Measurements from ENCODE around the gene IER5. TPM values are rescaled to one million over a fixed set of nuclear protein-coding genes. Genes with fewer than 3 reads are reported as not detected.

Gene IER5
- total and polyA plus RNA-seq, 9 of the 15 experiments (the other 6 are each of a cell fraction or from before 2014, with no cell fraction given): 2.4 to 32.1 (median 12.0) TPM

GRCh38 chr1:181135815-181136737, 47.6 kb downstream of the IER5 start (continued):
- no peak for TF ChIP-seq VEZF1 (CRISPR knock-in tag; IDR thresholded peaks at IDR 0.05)
- TF ChIP-seq ZNF316 (IDR thresholded peaks at IDR 0.05): no peak
- 0 out of 2 replicates have a peak, but pooled peaks have one; percentile 42 for TF ChIP-seq ZNF175 (CRISPR knock-in tag; IDR thresholded peaks at IDR 0.05; ENCODE audit: low read depth)
- TF ChIP-seq E2F5 (CRISPR knock-in tag; IDR thresholded peaks at IDR 0.05): no peak
- TF ChIP-seq POU5F1 (IDR thresholded peaks at IDR 0.05; ENCODE audit: borderline replicate concordance, low read depth, low read length, partially characterized antibody): no peak
- 0 out of 4 replicates have a peak, but pooled peaks of 1 of the 2 experiments have one; percentile 28 for TF ChIP-seq HDAC1 (IDR thresholded peaks at IDR 0.05)
- TF ChIP-seq, protein P1, sequence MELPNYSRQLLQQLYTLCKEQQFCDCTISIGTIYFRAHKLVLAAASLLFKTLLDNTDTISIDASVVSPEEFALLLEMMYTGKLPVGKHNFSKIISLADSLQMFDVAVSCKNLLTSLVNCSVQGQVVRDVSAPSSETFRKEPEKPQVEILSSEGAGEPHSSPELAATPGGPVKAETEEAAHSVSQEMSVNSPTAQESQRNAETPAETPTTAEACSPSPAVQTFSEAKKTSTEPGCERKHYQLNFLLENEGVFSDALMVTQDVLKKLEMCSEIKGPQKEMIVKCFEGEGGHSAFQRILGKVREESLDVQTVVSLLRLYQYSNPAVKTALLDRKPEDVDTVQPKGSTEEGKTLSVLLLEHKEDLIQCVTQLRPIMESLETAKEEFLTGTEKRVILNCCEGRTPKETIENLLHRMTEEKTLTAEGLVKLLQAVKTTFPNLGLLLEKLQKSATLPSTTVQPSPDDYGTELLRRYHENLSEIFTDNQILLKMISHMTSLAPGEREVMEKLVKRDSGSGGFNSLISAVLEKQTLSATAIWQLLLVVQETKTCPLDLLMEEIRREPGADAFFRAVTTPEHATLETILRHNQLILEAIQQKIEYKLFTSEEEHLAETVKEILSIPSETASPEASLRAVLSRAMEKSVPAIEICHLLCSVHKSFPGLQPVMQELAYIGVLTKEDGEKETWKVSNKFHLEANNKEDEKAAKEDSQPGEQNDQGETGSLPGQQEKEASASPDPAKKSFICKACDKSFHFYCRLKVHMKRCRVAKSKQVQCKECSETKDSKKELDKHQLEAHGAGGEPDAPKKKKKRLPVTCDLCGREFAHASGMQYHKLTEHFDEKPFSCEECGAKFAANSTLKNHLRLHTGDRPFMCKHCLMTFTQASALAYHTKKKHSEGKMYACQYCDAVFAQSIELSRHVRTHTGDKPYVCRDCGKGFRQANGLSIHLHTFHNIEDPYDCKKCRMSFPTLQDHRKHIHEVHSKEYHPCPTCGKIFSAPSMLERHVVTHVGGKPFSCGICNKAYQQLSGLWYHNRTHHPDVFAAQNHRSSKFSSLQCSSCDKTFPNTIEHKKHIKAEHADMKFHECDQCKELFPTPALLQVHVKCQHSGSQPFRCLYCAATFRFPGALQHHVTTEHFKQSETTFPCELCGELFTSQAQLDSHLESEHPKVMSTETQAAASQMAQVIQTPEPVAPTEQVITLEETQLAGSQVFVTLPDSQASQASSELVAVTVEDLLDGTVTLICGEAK (IDR thresholded peaks at IDR 0.05): no peak
- TF ChIP-seq, protein P1 (CRISPR knock-in tag; IDR thresholded peaks at IDR 0.05): 0 out of 2 replicates have a peak, but pooled peaks have one; percentile 38
- TF ChIP-seq, protein P2, sequence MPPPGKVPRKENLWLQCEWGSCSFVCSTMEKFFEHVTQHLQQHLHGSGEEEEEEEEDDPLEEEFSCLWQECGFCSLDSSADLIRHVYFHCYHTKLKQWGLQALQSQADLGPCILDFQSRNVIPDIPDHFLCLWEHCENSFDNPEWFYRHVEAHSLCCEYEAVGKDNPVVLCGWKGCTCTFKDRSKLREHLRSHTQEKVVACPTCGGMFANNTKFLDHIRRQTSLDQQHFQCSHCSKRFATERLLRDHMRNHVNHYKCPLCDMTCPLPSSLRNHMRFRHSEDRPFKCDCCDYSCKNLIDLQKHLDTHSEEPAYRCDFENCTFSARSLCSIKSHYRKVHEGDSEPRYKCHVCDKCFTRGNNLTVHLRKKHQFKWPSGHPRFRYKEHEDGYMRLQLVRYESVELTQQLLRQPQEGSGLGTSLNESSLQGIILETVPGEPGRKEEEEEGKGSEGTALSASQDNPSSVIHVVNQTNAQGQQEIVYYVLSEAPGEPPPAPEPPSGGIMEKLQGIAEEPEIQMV (tag; conservative IDR thresholded peaks at IDR 0.05; ENCODE audit: low read depth): no peak
- TF ChIP-seq HDGF (IDR thresholded peaks at IDR 0.05): peak; percentile 86
- TF ChIP-seq ZNF551 (CRISPR knock-in tag; IDR thresholded peaks at IDR 0.05): no peak
